ENCODE measurements around the gene FOXN3.

DNA sequence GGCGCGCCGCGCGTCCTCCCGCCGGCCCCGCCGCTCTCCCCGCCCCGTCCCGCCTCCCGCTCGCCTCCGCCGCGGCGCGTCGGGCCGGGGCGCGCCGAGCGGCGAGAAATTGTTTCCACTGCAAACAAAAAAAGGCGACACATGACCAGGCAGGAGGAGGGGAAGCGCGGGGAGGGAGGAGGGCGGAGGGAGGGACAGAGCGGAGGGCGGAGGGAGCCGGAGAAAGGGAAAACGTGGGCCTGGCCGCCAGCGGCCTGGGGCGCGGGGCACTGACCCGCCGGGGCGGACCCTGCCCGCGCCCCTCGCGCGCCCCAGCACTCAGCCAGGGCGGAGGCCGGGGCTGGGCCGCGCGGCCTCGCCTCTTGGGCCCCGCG is at the start of gene FOXN3:
- no peak for TF ChIP-seq CEBPB (IDR thresholded peaks at IDR 0.05)
- TF ChIP-seq, protein P1, sequence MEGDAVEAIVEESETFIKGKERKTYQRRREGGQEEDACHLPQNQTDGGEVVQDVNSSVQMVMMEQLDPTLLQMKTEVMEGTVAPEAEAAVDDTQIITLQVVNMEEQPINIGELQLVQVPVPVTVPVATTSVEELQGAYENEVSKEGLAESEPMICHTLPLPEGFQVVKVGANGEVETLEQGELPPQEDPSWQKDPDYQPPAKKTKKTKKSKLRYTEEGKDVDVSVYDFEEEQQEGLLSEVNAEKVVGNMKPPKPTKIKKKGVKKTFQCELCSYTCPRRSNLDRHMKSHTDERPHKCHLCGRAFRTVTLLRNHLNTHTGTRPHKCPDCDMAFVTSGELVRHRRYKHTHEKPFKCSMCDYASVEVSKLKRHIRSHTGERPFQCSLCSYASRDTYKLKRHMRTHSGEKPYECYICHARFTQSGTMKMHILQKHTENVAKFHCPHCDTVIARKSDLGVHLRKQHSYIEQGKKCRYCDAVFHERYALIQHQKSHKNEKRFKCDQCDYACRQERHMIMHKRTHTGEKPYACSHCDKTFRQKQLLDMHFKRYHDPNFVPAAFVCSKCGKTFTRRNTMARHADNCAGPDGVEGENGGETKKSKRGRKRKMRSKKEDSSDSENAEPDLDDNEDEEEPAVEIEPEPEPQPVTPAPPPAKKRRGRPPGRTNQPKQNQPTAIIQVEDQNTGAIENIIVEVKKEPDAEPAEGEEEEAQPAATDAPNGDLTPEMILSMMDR (IDR thresholded peaks at IDR 0.05), result no peak
- no peak for TF ChIP-seq RNF2 (IDR thresholded peaks at IDR 0.05; ENCODE audit: borderline replicate concordance, low read depth)
- TF ChIP-seq SREBF2 (IDR thresholded peaks at IDR 0.05), result no peak
- TF ChIP-seq, protein P2, sequence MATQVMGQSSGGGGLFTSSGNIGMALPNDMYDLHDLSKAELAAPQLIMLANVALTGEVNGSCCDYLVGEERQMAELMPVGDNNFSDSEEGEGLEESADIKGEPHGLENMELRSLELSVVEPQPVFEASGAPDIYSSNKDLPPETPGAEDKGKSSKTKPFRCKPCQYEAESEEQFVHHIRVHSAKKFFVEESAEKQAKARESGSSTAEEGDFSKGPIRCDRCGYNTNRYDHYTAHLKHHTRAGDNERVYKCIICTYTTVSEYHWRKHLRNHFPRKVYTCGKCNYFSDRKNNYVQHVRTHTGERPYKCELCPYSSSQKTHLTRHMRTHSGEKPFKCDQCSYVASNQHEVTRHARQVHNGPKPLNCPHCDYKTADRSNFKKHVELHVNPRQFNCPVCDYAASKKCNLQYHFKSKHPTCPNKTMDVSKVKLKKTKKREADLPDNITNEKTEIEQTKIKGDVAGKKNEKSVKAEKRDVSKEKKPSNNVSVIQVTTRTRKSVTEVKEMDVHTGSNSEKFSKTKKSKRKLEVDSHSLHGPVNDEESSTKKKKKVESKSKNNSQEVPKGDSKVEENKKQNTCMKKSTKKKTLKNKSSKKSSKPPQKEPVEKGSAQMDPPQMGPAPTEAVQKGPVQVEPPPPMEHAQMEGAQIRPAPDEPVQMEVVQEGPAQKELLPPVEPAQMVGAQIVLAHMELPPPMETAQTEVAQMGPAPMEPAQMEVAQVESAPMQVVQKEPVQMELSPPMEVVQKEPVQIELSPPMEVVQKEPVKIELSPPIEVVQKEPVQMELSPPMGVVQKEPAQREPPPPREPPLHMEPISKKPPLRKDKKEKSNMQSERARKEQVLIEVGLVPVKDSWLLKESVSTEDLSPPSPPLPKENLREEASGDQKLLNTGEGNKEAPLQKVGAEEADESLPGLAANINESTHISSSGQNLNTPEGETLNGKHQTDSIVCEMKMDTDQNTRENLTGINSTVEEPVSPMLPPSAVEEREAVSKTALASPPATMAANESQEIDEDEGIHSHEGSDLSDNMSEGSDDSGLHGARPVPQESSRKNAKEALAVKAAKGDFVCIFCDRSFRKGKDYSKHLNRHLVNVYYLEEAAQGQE (IDR thresholded peaks at IDR 0.05), result no peak
- no peak for TF ChIP-seq RAD21 (conservative IDR thresholded peaks at IDR 0.05 in 1 of 2, IDR thresholded peaks at IDR 0.05 in 1 of 2)
- no peak for TF ChIP-seq MAFK (IDR thresholded peaks at IDR 0.05; ENCODE audit: partially characterized antibody)
- TF ChIP-seq PHF8 (IDR thresholded peaks at IDR 0.05; ENCODE audit: borderline replicate concordance, low read depth), result no peak
- TF ChIP-seq POLR2A (IDR thresholded peaks at IDR 0.05; ENCODE audit: low read length), result no peak; the same call in 1 of the 2 replicates
- peak; percentile 78; the same call in 1 of the 2 replicates for TF ChIP-seq MAZ (IDR thresholded peaks at IDR 0.05; ENCODE audit: borderline replicate concordance, low read depth, low read length)
- TF ChIP-seq, protein P3, sequence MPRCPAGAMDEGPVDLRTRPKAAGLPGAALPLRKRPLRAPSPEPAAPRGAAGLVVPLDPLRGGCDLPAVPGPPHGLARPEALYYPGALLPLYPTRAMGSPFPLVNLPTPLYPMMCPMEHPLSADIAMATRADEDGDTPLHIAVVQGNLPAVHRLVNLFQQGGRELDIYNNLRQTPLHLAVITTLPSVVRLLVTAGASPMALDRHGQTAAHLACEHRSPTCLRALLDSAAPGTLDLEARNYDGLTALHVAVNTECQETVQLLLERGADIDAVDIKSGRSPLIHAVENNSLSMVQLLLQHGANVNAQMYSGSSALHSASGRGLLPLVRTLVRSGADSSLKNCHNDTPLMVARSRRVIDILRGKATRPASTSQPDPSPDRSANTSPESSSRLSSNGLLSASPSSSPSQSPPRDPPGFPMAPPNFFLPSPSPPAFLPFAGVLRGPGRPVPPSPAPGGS (IDR thresholded peaks at IDR 0.05), result 0 out of 3 replicates have a peak, but pooled peaks have one; percentile 35
- no peak for TF ChIP-seq RFX5 (IDR thresholded peaks at IDR 0.05)
- TF ChIP-seq HDAC2 (IDR thresholded peaks at IDR 0.05), result no peak
- TF ChIP-seq KDM5A (IDR thresholded peaks at IDR 0.05), result no peak
